Type B pancreatic cell (in vitro differentiated cells): ENCODE measurements around the gene RAB19. TPM values are rescaled to one million over a fixed set of nuclear protein-coding genes. Genes with fewer than 3 reads are reported as not detected.

Source experiments
- DNase-seq: peaks from one replicate; pipeline ENCODE4 v3.0.0; 2021; ENCODE audit warnings: mixed read lengths; ENCODE audit not compliant: unreplicated experiment; ENCODE audit errors: extremely low spot score
- H3K27ac Mint-ChIP-seq: 2 replicates; pipeline ENCODE4 v1.8.0; 2021; ENCODE audit warnings: mild to moderate bottlenecking, mixed read lengths
- H3K27me3 Mint-ChIP-seq: 2 replicates; pipeline ENCODE4 v1.8.0; 2021; ENCODE audit warnings: mixed read lengths
- H3K36me3 Mint-ChIP-seq: 2 replicates; pipeline ENCODE4 v1.8.0; 2021; ENCODE audit warnings: mixed read lengths
- H3K4me1 Mint-ChIP-seq: one replicate; pipeline ENCODE4 v1.8.0; 2021; ENCODE audit warnings: mixed read lengths; ENCODE audit not compliant: unreplicated experiment
- H3K4me3 Mint-ChIP-seq: 2 replicates; pipeline ENCODE4 v1.8.0; 2021; ENCODE audit warnings: mild to moderate bottlenecking, mixed read lengths
- H3K9me3 Mint-ChIP-seq: 2 replicates; pipeline ENCODE4 v1.8.0; 2021; ENCODE audit warnings: mixed read lengths
- CTCF ChIP-seq: fragments of 200-600 bp; sonication (generic); conservative IDR thresholded peaks from 2 replicates; pipeline ENCODE4 v1.5.0; 2021; ENCODE audit warnings: antibody characterized with exemption, mild to moderate bottlenecking
- long read RNA-seq: library from polyadenylated mRNA; unstranded; transcript quantifications from one replicate; pipeline ENCODE4 v2.0.0, GENCODE V29; 2020
- total RNA-seq: library from RNA; stranded (reverse); gene quantifications from 2 replicates; pipeline ENCODE4 v1.2.1, GENCODE V29; 2021; ENCODE audit warnings: low replicate concordance

The RAB19 gene
- 2.2 and 3.3 TPM in 2 replicates for total RNA-seq
- long read RNA-seq, partial matches to known transcripts, result 0 of 1 reads
- long read RNA-seq, other reads (novel, unspliced or antisense), result 0 of 1 reads

GRCh38 chr7:140403878-140404564, at the start of gene RAB19:
Gene RAB19 (plus strand): TSS chr7:140404058. CDS start chr7:140407647, 3,589 bp downstream.
- peak within 1 kb of the TSS; percentile 90 for H3K4me3 Mint-ChIP-seq

GRCh38 chr7:140358024-140358411, 45.8 kb upstream of the RAB19 start:
- no peaks in the 10 kb centered on the region for H3K4me1 Mint-ChIP-seq
- no peak overlapping the region for H3K4me3 Mint-ChIP-seq
- no peaks in the 10 kb centered on the region for H3K27me3 Mint-ChIP-seq
- peaks cover 44% of the 10 kb centered on the region for H3K36me3 Mint-ChIP-seq
- H3K9me3 Mint-ChIP-seq, result no peaks in the 10 kb centered on the region
- no peak overlapping the region for H3K27ac Mint-ChIP-seq
- TF ChIP-seq CTCF, result no peak
- no peak for DNase-seq

More at GRCh38 chr7:140403878-140404564, at the start of gene RAB19:
- H3K4me1 Mint-ChIP-seq, result peaks cover 19% of the 10 kb centered on the region
- H3K9me3 Mint-ChIP-seq, result no peaks in the 10 kb centered on the region
- H3K36me3 Mint-ChIP-seq, result no peaks in the 10 kb centered on the region
- DNase-seq, result no peak
- peak within 1 kb of the TSS; percentile 57 for H3K27ac Mint-ChIP-seq
- TF ChIP-seq CTCF, result no peak
- peaks cover 6% of the 10 kb centered on the region for H3K27me3 Mint-ChIP-seq

GRCh38 chr7:140358412-140359051, 45.3 kb upstream of the RAB19 start:
- no peaks in the 10 kb centered on the region for H3K9me3 Mint-ChIP-seq
- no peak overlapping the region for H3K4me3 Mint-ChIP-seq
- no peak for TF ChIP-seq CTCF
- no peaks in the 10 kb centered on the region for H3K27me3 Mint-ChIP-seq
- H3K4me1 Mint-ChIP-seq, result no peaks in the 10 kb centered on the region
- DNase-seq, result no peak
- no peak overlapping the region for H3K27ac Mint-ChIP-seq
- H3K36me3 Mint-ChIP-seq, result peaks cover 40% of the 10 kb centered on the region

GRCh38 chr7:140360697-140361229, 43.1 kb upstream of the RAB19 start:
- Mint-ChIP-seq H3K27me3 (no peaks in the 10 kb centered on the region), H3K36me3 (peaks cover 37% of the 10 kb centered on the region), H3K4me3 (no peak overlapping the region), H3K4me1 (no peaks in the 10 kb centered on the region), H3K9me3 (no peaks in the 10 kb centered on the region), H3K27ac (no peak overlapping the region)
- TF ChIP-seq CTCF, result no peak
- no peak for DNase-seq

GRCh38 chr7:140364819-140365218, 39.0 kb upstream of the RAB19 start:
- Mint-ChIP-seq H3K4me3 (no peak overlapping the region), H3K27ac (no peak overlapping the region), H3K4me1 (no peaks in the 10 kb centered on the region), H3K36me3 (peaks cover 28% of the 10 kb centered on the region), H3K27me3 (no peaks in the 10 kb centered on the region), H3K9me3 (no peaks in the 10 kb centered on the region)
- TF ChIP-seq CTCF, result no peak
- no peak for DNase-seq
